Pancreas (tissue), 10 donors: ENCODE data around the gene ARHGEF37. TPM values are rescaled to one million over a fixed set of nuclear protein-coding genes. Genes with fewer than 3 reads are reported as not detected.

Experiments used
- ATAC-seq, 4 donors: fragments of 200-7000 bp; cut with Tn5 transposase; one replicate each; pipeline versions ENCODE4 v1.8.0 to v1.9.1; 2020; ENCODE audit warnings: mild to moderate bottlenecking in 4 of 4, moderate library complexity in 4 of 4
- DNase-seq, 6 donors: peaks; one replicate each; pipeline ENCODE4 v3.0.0-alpha.2; 2020
- FAIRE-seq: peaks from 2 replicates; lab custom pipeline; 2012; peaks lifted over from hg19 to GRCh38; lab: Jason Lieb, UNC
- H3K27ac ChIP-seq, 4 donors: fragments of 200-600 bp; sonication (generic); 1 replicate in 3 of 4; 2 replicates in 1 of 4; pipeline versions ENCODE4 v1.5.0 to v1.8.0; 2020
- H3K27me3 ChIP-seq, 4 donors: fragments of 200-600 bp; one replicate each; pipeline ENCODE4 v1.8.0; 2021
- H3K36me3 ChIP-seq, 3 donors: fragments of 200-600 bp; sonication (generic) in 1 of 3; one replicate each; pipeline versions ENCODE4 v1.5.0 to v1.8.0; 2020 to 2021
- H3K4me1 ChIP-seq, 3 donors: fragments of 200-600 bp; one replicate each; pipeline ENCODE4 v1.8.0; 2021
- H3K4me3 ChIP-seq, 4 donors: fragments of 200-600 bp; sonication (generic) in 2 of 4; one replicate each; pipeline versions ENCODE4 v1.5.0 to v1.8.0; 2020 to 2021
- H3K9me3 ChIP-seq, 4 donors: fragments of 200-600 bp; one replicate each; pipeline ENCODE4 v1.8.0; 2021
- WGBS, 2 donors: extraction: QIAGEN DNeasy Blood & Tissue Kit; methylation state at CpG; one replicate each; pipeline ENCODE4 v1.1.7; 2013; 5-methylcytosine and 5-hydroxymethylcytosine counted together
- intact Hi-C, 3 donors: fragments of 100-400 bp; cut with DNase I; formaldehyde crosslinking; loops; one replicate each; pipeline versions ENCODE4 v1.11.1 to v1.14.2; 2022
- polyA plus RNA-seq, 2 donors: library from polyadenylated mRNA; stranded (reverse); fragments of 200-250 nt; gene quantifications; one replicate each; pipeline ENCODE4 v1.2.3, GENCODE V29; 2013
- total RNA-seq, 6 donors: library from RNA; stranded (reverse); fragmentation: NEBNext Ultra II Directional in 4 of 6; extraction: Animal tissue kit (Norgen Biotek cat#: 25700) in 4 of 6; gene quantifications; one replicate each; pipeline versions ENCODE4 v1.2.1 to v1.2.4, GENCODE V29; 2021 to 2023
- TF ChIP-seq, protein P1 (sequence below), 4 donors: fragments of 200-600 bp; sonication (generic) in 3 of 4; IDR thresholded peaks; one replicate each; pipeline versions ENCODE4 v1.5.0 to v1.8.0; 2021; ENCODE audit warnings: antibody characterized with exemption in 4 of 4
- donor health status: healthy with polysubstance abuse.
- donor health status: DM: no; HTN: no; CAD: no; lungs with moderate emphysema.
- donor health status: DM: no; HTN: no; CAD: no.
- donor health status: control.
- donor health status: control.
- donor health status: Bipolar disorder and iron deficiency.
- donor health status: DM: yes; HTN: yes; CAD: no.
- donor health status: DM: no; HTN: no; CAD: no.
- donor health status: DM: no; HTN: no; CAD: no.
- donor health status: DM: yes; HTN: yes; CAD: no.

The ARHGEF37 gene
- total and polyA plus RNA-seq, 8 donors, result 5.7 to 13.6 (median 9.2) TPM

GRCh38 chr5:149633476-149634350 lies 52.4 kb downstream of the ARHGEF37 start:
- intact Hi-C loops, result loop anchor here in 1 of 3 donors (5.0 kb wide), 1 partner anchor 194 kb away; no protein-coding TSS in a partner anchor
- Histone ChIP-seq H3K9me3 (no peaks in the 10 kb centered on the region), H3K27me3 (no peaks in the 10 kb centered on the region), H3K27ac (no peak overlapping the region), H3K4me1 (no peaks in the 10 kb centered on the region), H3K4me3 (no peak overlapping the region), H3K36me3 (peaks cover 0 to 7% (median 0%) of the 10 kb centered on the region in 3 donors)
- DNase-seq (no peak), ATAC-seq (no peak), FAIRE-seq (no peak)
- 81 to 87% methylated on average over 8 of the region's 8 CpGs for WGBS, 2 donors
- TF ChIP-seq, protein P1, sequence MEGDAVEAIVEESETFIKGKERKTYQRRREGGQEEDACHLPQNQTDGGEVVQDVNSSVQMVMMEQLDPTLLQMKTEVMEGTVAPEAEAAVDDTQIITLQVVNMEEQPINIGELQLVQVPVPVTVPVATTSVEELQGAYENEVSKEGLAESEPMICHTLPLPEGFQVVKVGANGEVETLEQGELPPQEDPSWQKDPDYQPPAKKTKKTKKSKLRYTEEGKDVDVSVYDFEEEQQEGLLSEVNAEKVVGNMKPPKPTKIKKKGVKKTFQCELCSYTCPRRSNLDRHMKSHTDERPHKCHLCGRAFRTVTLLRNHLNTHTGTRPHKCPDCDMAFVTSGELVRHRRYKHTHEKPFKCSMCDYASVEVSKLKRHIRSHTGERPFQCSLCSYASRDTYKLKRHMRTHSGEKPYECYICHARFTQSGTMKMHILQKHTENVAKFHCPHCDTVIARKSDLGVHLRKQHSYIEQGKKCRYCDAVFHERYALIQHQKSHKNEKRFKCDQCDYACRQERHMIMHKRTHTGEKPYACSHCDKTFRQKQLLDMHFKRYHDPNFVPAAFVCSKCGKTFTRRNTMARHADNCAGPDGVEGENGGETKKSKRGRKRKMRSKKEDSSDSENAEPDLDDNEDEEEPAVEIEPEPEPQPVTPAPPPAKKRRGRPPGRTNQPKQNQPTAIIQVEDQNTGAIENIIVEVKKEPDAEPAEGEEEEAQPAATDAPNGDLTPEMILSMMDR (IDR thresholded peaks at IDR 0.05), result no peak

DNA sequence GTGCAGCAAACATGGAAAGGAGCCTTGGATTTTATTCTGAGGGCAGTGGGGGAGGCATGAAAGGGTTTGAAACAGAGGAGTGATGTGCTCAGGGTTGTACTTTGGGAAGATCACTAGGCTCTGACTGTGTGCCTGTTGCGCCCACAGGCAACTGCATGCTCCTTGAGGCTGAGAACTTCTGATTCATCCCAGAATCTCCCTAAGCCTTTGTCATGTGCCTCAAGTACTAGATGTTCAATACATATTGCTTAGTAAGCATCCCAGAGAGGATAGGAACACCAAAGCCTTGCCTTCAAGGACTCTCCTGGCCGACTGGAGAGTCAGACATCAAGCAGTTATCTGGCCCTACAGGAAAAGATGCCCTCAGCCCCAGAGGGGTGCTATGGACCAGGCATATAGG lies 54.1 kb downstream of the ARHGEF37 start:
- Histone ChIP-seq H3K4me1 (no peaks in the 10 kb centered on the region), H3K27me3 (no peaks in the 10 kb centered on the region), H3K4me3 (no peak overlapping the region), H3K27ac (no peak overlapping the region), H3K9me3 (no peaks in the 10 kb centered on the region), H3K36me3 (peaks cover 0 to 7% (median 0%) of the 10 kb centered on the region in 3 donors)
- FAIRE-seq (no peak), ATAC-seq (no peak), DNase-seq (no peak)
- intact Hi-C loops, result loop anchor here in 1 of 3 donors (5.0 kb wide), 1 partner anchor 192 kb away; no protein-coding TSS in a partner anchor
- 67 to 83% methylated on average over 2 of the region's 2 CpGs for WGBS, 2 donors
- TF ChIP-seq, protein P1 (IDR thresholded peaks at IDR 0.05), result no peak

DNA sequence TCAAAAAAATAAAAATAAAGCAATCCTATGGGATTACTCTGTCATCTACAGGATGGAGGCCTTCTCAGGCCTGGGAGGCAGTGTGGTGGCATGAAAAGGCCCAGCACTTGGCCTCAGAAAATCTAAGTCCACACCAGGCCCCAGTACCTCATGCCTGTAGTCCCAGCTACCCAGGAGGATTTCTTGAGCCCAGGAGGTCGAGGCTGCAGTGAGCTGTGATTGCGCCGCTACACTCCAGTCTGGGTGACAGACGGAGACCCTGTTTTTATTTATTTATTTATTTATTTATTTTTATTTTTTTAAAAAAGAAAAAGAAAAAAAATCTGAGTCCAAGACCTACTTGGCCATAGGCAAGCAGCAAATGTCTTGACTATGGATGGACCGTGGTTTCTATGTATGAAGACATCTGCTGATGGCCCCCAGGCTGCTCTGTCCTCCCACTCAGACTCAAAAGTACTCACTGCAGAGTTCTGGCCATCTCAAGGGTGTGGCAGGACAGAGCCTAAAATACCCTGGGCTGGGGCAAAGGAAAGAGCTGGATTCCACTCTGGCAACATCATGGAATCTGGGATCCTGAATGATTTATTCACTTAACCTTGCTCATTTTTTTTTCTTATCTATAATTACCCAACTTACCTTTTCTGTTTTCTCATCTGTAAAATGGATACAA lies 55.0 kb downstream of the ARHGEF37 start:
- FAIRE-seq, result no peak
- H3K27me3 ChIP-seq, result no peaks in the 10 kb centered on the region
- 95% methylated on average over 5 of the region's 5 CpGs for WGBS, 2 donors
- no peak overlapping the region for H3K27ac ChIP-seq
- no peaks in the 10 kb centered on the region for H3K9me3 ChIP-seq
- DNase-seq, result no peak
- ATAC-seq, result no peak
- peaks cover 0 to 7% (median 0%) of the 10 kb centered on the region in 3 donors for H3K36me3 ChIP-seq
- H3K4me3 ChIP-seq, result no peak overlapping the region
- H3K4me1 ChIP-seq, result no peaks in the 10 kb centered on the region
- TF ChIP-seq, protein P1 (IDR thresholded peaks at IDR 0.05), result no peak
- intact Hi-C loops, result loop anchor here in 1 of 3 donors (5.0 kb wide), 1 partner anchor 191 kb away; no protein-coding TSS in a partner anchor

GRCh38 chr5:149636861-149637246 lies 55.6 kb downstream of the ARHGEF37 start:
- Histone ChIP-seq H3K36me3 (peaks cover 0 to 7% (median 0%) of the 10 kb centered on the region in 3 donors), H3K4me3 (no peak overlapping the region), H3K27me3 (no peaks in the 10 kb centered on the region), H3K27ac (no peak overlapping the region), H3K9me3 (no peaks in the 10 kb centered on the region), H3K4me1 (no peaks in the 10 kb centered on the region)
- DNase-seq (peak; percentile 49 to 89 (median 68)), FAIRE-seq (no peak), ATAC-seq (peak; percentile 82 to 88 (median 84))
- WGBS, 2 donors, result 32 to 36% methylated on average over 6 of the region's 6 CpGs
- TF ChIP-seq, protein P1 (IDR thresholded peaks at IDR 0.05), result peak; percentile 20 to 71 (median 64)
- intact Hi-C loops, result loop anchor here in 1 of 3 donors (5.0 kb wide), 1 partner anchor 190 kb away; no protein-coding TSS in a partner anchor
